ENCODE results near the gene GOLGA3.

- TF ChIP-seq CTCF (optimal IDR thresholded peaks at IDR 0.05 in 1 of 3, IDR thresholded peaks at IDR 0.05 in 1 of 3, conservative IDR thresholded peaks at IDR 0.05 in 1 of 3; ENCODE audit: extremely low read depth in 1 of 3, insufficient read depth in 2 of 3, low read length in 3 of 3) (no peak), EZH2 (IDR thresholded peaks at IDR 0.05; ENCODE audit: low read length) (no peak)
Measured at GRCh38 chr12:132746613-132747012, 82.1 kb downstream of the GOLGA3 start.

All from keratinocyte (primary cell).